IPS-NIHi11 (cell line): Measurements from ENCODE around the gene KAZALD1.

Source experiments
- DNase-seq: peaks from one replicate; pipeline ENCODE4 v3.0.0; 2012; ENCODE audit warnings: mixed read lengths, low spot score

Gene KAZALD1

GRCh38 chr10:101066896-101067355 is 5.1 kb downstream of the KAZALD1 start:
- peak; percentile 43 for DNase-seq

GRCh38 chr10:101067356-101068083 is 5.7 kb downstream of the KAZALD1 start:
- DNase-seq = peak; percentile 82

- DNase-seq = no peak
These were observed 7.7 kb downstream of the KAZALD1 start for GRCh38 chr10:101069441-101069840.

GRCh38 chr10:101070098-101070497 is 8.3 kb downstream of the KAZALD1 start:
- DNase-seq = no peak

DNA sequence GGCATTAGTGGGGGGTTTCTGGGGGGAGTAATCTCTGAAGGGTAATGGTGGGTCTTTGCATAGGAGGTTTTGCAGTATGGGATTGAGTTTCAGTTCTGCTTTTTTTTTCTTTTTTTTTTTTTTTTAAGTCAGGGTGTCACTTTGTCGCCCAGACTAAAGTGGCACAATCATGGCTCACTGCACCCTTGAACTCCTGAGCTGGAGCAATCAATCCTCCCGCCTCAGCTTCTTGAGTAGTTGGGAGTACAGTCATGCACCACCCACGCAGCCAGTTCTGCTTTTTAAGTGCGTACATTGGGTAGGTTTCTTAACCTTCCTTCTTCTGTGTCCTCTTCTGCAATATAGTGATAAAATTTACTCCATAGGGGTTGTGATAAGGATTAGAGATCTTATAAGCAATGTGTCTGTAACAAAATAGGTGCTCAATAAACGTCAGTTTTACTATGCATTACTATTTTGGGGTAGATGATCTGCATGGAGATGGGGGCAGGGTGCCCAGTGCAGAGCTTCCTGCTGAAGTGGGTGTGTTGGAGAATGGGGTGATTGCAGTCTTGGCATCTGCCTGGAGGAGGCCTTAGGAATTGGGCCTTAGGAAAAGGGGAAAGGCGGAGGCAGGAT is 9.6 kb downstream of the KAZALD1 start:
- no peak for DNase-seq

DNA sequence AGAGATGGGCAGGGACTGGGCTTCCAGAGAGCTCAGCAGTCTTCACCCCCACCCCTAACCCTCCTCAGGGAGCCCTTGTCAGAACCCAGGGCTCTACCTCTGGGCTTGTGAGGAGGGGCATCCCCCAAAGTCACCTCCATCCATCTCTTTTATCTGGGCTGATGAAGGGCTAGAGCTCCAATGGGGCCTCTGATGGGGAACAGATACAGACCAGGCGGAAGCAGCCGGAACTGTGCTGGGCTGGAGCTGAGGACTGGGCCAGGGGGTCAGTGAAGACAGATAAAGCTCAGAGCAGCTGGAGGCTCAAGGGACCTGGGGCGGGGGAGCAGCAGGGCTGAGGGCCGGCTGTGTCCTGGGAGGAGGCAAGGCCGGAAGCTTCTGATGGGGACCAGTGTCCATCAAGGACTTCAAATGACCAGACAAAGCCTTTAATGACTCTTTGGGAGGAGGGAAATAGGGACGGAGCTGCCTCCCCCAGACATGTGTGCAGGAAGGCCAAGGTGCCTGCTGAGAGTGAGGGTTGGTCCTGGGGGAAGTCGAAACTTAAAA is 10.2 kb downstream of the KAZALD1 start:
- DNase-seq = no peak

GRCh38 chr10:101072923-101073322 is 11.1 kb downstream of the KAZALD1 start:
- DNase-seq = no peak

- DNase-seq = peak; percentile 41
These were observed 11.8 kb downstream of the KAZALD1 start for GRCh38 chr10:101073631-101074030.

DNA sequence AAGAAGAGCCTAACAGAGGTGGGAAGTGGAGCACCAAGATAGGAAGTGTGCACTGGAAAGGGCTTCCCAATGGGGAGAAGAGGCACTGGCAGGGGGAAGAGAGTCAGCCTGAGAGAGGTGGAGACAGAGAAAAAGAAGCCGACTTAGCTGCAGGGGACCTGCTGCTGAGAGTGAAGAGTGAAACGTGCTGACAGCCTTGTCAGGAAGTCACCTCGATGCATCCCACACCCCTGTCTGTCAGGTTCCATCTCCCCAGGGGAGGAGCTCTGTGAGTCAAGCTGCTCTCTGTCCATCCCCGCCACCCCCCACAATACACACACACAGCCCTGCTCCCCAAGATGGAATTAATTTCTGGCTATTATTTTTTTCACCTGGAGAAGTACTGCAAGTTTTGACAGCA is 14.0 kb downstream of the KAZALD1 start:
- no peak for DNase-seq

GRCh38 chr10:101076630-101077029 is 14.8 kb downstream of the KAZALD1 start:
- no peak for DNase-seq

GRCh38 chr10:101079874-101080273 is 18.1 kb downstream of the KAZALD1 start:
- DNase-seq = no peak

- peak; percentile 82 for DNase-seq
These were observed 19.4 kb downstream of the KAZALD1 start for GRCh38 chr10:101080933-101081931.

DNA sequence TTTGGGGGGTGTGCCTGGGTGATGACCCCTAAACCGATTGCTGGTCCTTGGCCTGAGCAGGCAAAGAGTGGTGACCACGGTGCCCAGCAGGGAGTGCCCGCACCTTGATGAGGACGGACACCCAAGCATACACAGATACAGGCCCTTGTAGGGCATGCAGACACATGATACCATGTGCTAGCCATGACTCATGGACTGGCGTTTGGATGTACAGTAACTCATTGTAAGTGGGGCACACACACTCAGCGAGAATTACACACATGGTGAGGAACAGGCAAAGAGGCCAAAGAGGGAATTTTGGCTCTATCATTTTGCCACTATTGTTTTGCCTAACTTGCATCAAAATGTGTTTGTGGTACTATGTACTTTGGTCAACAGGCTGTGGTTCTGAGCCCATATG is 24.1 kb downstream of the KAZALD1 start:
- DNase-seq = no peak

- no peak for DNase-seq
These were observed 25.6 kb downstream of the KAZALD1 start for GRCh38 chr10:101087376-101087775.

- DNase-seq = no peak
These were observed 26.2 kb downstream of the KAZALD1 start for GRCh38 chr10:101087965-101088364.

GRCh38 chr10:101089520-101090299 is 27.9 kb downstream of the KAZALD1 start:
- DNase-seq = no peak

- DNase-seq = no peak
These were observed 28.8 kb downstream of the KAZALD1 start for GRCh38 chr10:101090597-101090996.

DNA sequence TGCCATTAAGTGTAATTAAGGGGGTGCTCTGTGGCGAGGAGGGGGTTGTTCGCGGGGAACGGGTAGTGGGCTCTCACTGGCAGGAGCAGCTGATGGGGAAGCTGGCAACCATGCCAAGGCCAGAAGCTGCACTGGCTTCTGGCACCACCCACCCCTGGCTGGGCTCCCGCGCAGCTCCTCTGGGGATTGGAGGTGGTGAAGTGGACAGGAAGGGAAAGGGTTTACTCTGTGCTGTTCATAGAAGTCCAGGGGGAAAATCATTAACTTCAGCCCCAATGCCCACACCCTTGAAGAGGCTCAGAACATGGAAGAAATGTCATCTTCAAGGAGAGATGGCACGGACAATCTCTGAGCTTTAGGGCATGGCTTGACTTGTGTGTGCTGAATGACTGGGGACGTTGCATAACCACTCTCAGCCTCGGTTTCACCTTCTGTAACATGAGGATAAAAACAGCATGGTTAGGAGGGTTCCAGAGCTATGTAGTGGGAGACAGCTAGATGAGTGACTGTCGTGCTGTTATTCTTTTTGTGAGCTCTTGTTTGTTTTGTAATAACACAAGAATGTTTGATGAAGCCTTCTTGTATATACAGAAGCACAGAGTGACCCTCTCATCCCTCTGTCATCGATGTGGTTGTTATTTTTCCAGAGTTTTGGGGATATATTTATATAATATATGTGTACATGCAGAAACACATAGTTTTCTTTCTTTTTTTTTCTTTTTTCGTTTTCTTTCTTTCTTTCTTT is 29.9 kb downstream of the KAZALD1 start:
- DNase-seq = no peak

DNA sequence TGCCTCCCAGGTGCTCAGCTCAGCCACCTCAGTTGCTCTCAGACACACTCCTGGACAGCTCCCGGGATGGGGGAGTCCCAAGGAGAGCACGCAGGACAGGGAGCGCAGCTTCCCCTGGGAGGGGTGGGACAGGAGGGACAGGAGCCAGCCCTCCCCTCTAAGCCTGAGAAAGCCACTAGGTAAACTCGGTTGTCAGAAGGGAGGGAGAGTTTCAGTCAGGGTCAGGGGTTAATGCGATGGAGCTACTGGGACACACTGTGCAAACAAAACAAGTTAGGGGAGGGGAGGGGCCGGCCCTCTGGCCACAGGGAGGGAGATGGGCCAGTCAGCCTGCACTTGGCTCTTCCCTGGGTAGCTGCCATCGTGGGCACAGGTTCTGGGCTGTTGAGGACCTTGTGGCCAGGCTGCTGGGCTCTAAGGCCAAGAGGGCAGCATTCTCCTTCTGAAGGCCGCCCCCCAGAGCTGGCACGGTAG is 31.1 kb downstream of the KAZALD1 start:
- DNase-seq = no peak

- no peak for DNase-seq
These were observed 32.5 kb downstream of the KAZALD1 start for GRCh38 chr10:101094121-101094879.
